GM13976 (cell line): ENCODE results near the gene ANGPT4.

ENCODE experiments used
- DNase-seq: peaks from one replicate; pipeline ENCODE4 v3.0.0; 2012; ENCODE audit warnings: low spot score
- in situ Hi-C: fragments of 300-500 bp; cut with MboI; formaldehyde crosslinking; loops from one replicate; pipeline ENCODE4 v1.12.0; 2022; ENCODE audit warnings: low sequenced_read_pairs, mixed read lengths, inconsistent platforms; ENCODE audit not compliant: unreplicated experiment
- TF ChIP-seq, protein P1 (sequence below): IDR thresholded peaks from 2 replicates; pipeline ENCODE4 v1.5.1; 2012; ENCODE audit warnings: borderline replicate concordance, mild to moderate bottlenecking; ENCODE audit not compliant: insufficient read depth; ENCODE audit errors: extremely low read depth, missing control alignments, control extremely low read depth

Gene ANGPT4

DNA sequence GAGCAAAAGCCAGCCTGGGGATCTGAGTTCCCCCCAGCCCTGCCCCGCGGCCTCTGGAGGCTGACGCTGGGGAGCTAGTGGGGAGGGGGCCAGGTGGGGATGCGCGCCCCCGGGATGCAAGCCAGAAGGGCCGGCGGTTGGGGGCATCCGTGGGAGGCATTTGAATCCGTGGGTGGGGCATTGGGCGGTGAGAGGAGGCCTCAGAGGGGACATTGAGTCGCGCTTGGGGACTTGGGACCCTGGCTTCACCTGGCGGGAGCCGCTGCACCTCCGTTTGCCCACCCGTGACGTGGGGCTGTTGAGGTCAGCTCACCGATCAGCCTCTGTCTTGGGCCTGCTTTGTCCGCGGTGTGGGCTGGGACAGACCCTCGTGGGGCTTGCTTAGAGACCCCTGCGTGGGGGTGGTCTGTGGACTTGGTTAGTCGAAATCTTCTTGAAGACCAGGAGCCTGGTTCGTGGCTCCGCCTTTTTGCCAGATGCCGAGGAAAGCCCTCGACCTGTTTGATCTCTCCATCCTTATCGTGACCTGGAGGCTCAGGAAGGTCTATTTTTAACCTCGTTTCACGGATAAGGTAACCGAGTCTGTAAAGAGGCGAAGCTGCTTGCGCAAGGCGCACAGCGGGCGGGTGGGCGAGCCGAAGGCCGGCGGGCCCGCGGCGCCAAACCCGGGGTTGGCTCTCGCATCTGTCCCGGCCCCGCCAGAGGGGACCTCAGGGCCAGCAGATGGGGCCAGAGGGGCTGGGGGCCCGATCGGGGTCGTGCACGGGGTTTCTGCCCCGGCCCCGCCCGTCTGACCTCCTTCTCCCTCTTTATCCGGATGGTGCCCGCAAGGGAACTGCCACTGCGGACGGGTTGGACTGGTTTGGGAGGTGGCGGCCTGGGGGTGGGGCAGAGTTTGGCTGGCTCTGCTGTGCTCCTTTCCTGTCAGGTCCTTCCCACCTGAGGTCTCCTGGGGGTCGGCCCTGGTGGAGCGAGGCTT, 74.3 kb downstream of the ANGPT4 start:
- in situ Hi-C loops, result no loop called here

DNA sequence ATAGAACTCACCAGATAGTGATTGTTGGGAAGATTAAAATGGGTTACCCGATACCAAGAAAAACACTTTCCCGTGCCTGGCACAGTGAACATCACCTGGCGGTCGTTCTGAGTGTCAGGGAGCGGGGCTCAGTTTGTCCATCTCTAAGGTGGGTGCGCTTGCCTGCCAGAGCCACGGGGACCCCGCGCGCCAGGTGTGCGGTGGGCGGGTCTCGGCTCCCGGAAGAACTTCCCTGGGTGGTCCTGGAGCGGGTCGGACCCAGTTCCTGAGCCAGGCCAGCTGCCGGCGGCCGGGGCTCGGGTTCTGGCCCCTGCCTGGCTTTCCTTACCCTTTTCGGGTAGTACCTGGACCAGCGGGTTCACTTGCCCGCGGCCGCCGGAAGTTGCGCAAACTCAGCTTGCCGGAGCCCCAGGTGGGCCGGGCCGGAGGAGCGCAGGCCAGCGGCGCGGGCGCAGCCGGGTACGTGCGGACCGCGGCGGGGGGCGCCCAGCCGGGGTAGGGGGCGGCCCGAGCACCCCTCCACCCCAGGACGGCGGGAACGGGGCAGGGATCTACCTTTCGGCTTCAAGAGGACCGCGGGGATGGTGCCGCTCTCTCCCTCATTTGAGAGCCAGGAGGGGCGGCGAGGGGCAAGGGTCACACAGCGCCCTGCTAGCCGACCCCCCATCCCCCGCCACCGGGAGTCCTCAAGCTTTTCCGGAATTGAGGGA, 75.1 kb downstream of the ANGPT4 start:
- no peak for DNase-seq
- in situ Hi-C loops, result no loop called here
- TF ChIP-seq, protein P1, sequence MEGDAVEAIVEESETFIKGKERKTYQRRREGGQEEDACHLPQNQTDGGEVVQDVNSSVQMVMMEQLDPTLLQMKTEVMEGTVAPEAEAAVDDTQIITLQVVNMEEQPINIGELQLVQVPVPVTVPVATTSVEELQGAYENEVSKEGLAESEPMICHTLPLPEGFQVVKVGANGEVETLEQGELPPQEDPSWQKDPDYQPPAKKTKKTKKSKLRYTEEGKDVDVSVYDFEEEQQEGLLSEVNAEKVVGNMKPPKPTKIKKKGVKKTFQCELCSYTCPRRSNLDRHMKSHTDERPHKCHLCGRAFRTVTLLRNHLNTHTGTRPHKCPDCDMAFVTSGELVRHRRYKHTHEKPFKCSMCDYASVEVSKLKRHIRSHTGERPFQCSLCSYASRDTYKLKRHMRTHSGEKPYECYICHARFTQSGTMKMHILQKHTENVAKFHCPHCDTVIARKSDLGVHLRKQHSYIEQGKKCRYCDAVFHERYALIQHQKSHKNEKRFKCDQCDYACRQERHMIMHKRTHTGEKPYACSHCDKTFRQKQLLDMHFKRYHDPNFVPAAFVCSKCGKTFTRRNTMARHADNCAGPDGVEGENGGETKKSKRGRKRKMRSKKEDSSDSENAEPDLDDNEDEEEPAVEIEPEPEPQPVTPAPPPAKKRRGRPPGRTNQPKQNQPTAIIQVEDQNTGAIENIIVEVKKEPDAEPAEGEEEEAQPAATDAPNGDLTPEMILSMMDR, result no peak

More for the DNA sequence above, 74.3 kb downstream of the ANGPT4 start:
- TF ChIP-seq, protein P1, result no peak
- DNase-seq, result no peak

DNA sequence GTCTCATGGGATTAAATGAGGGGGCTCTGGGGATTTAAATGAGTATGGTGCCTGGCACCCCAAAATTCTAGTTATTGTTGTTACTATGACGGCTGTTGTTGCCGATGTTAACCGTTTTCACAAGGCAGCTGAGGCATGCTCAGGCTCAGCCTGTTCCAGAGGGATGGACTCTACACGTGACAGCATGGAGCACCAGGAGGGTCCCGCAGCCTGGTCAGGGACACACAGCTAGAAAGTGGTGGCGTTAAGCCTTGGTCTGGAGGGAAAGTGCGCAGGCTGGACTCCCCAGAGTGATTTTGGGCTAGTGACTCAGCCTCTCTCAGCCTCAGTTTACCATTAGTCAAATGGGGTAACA, 75.7 kb downstream of the ANGPT4 start:
- in situ Hi-C loops, result no loop called here
- no peak for DNase-seq
- TF ChIP-seq, protein P1, result no peak

DNA sequence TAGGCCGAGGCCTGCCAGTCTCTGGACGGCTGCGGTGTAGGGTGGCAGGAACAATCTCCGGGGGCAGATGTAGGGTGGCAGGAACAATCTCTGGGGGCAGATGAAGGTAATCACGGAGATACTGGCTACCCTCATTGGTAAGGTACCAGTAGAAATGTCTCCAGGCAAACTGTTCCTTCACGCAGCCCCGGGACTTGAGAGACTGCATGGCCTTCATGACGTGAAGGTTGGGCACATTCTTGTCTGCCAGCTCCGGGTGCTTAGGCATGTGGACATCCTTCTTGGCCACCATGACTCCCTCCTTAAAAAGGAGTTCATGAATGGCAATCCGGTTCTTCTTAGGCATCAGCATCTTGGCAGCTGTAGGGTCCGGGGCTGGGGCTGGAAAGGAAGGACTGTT, 76.5 kb downstream of the ANGPT4 start:
- DNase-seq, result no peak
- TF ChIP-seq, protein P1, result no peak
- in situ Hi-C loops, result no loop called here

DNA sequence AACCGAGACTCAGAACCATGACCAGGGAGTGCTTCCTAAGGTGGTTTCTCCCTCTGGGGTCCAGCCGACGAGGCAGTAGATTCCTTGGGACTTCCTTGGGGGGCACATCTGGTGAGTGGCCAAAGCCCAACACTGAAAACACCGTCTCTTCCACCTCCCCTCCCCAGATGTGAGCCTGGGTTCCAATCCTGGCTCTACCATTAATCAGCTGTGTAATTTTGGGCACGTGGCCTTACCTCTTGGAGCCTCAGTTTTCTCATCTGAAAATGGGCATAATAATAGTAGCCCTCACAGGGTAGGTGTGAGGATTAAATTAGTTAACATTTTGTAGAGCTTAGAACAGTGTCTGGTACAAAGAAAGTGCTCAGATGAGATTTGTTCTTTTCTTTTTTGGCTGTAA, 77.1 kb downstream of the ANGPT4 start:
- in situ Hi-C loops, result no loop called here
- DNase-seq, result no peak
- TF ChIP-seq, protein P1, result no peak

DNA sequence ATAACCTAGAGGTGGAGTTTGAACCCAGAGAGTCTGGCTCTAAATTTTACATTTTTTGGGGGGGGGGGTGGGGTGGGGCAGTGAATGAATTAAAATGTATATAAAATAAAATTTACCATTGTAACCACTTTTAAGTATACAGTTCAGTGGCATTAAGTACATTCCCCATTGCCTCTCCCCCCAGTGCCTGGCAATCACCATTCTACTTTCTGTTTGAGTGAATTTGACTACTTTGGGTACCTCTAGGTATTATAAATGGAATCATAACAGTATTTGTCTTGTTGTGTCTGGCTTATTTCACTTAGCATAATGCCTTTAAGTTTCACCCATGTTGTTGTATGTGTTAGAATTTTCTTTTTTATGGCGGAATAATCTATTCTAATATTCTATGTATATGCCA, 79.9 kb downstream of the ANGPT4 start:
- DNase-seq, result no peak

More for the DNA sequence above, 79.9 kb downstream of the ANGPT4 start:
- in situ Hi-C loops, result no loop called here
- TF ChIP-seq, protein P1, result no peak
